ENCODE measurements around the gene SNRPA.

DNA sequence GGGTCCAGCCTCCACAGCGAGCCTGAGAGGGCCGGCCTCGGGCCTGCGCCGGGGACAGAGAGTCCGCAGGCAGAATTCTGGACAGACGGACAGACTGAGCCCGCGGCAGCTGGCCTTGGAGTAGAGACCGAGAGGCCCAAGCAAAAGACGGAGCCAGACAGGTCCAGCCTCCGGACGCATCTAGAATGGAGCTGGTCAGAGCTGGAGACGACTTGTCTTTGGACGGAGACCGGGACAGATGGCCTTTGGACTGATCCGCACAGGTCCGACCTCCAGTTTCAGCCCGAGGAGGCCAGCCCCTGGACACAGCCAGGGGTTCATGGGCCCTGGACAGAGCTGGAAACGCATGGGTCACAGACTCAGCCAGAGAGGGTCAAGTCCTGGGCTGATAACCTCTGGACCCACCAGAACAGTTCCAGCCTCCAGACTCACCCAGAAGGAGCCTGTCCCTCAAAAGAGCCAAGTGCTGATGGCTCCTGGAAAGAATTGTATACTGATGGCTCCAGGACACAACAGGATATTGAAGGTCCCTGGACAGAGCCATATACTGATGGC lies 33.6 kb upstream of the SNRPA start:
- TF ChIP-seq MEIS1 (CRISPR knock-in tag; IDR thresholded peaks at IDR 0.05; ENCODE audit: borderline replicate concordance) (no peak), GFI1B (tag by site-specific recombination; IDR thresholded peaks at IDR 0.05) (no peak), ZNF510 (tag by site-specific recombination; IDR thresholded peaks at IDR 0.05; ENCODE audit: insufficient replicate concordance) (no peak), ZNF274 (IDR thresholded peaks at IDR 0.05; ENCODE audit: low read length) (no peak), ZNF274 (tag by site-specific recombination; IDR thresholded peaks at IDR 0.05; ENCODE audit: borderline replicate concordance) (no peak), ZNF529 (tag by site-specific recombination; IDR thresholded peaks at IDR 0.05; ENCODE audit: insufficient replicate concordance) (no peak), ZNF501 (tag by site-specific recombination; IDR thresholded peaks at IDR 0.05) (peak; percentile 48), ZNF558 (tag by site-specific recombination; IDR thresholded peaks at IDR 0.05) (no peak)
- TF ChIP-seq, protein P1, sequence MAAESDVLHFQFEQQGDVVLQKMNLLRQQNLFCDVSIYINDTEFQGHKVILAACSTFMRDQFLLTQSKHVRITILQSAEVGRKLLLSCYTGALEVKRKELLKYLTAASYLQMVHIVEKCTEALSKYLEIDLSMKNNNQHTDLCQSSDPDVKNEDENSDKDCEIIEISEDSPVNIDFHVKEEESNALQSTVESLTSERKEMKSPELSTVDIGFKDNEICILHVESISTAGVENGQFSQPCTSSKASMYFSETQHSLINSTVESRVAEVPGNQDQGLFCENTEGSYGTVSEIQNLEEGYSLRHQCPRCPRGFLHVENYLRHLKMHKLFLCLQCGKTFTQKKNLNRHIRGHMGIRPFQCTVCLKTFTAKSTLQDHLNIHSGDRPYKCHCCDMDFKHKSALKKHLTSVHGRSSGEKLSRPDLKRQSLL (tag by site-specific recombination; IDR thresholded peaks at IDR 0.05): no peak
- TF ChIP-seq, protein P2, sequence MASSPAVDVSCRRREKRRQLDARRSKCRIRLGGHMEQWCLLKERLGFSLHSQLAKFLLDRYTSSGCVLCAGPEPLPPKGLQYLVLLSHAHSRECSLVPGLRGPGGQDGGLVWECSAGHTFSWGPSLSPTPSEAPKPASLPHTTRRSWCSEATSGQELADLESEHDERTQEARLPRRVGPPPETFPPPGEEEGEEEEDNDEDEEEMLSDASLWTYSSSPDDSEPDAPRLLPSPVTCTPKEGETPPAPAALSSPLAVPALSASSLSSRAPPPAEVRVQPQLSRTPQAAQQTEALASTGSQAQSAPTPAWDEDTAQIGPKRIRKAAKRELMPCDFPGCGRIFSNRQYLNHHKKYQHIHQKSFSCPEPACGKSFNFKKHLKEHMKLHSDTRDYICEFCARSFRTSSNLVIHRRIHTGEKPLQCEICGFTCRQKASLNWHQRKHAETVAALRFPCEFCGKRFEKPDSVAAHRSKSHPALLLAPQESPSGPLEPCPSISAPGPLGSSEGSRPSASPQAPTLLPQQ (tag by site-specific recombination; IDR thresholded peaks at IDR 0.05): no peak
